WTC11 (cell line): Measurements from ENCODE around the gene DONSON. TPM values are rescaled to one million over a fixed set of nuclear protein-coding genes. Genes with fewer than 3 reads are reported as not detected.
A peak's percentile ranks its signal among the peaks of the same experiment; 100 is the strongest.

ENCODE experiments used
- ATAC-seq: fragments of 200-7000 bp; cut with Tn5 transposase; 2 replicates; pipeline ENCODE4 v1.10.0; 2021; ENCODE audit warnings: mild to moderate bottlenecking, moderate library complexity
- CTCF ChIA-PET: fragments of 300-600 bp; sonication (Branson Sonifier 250); formaldehyde crosslinking; loops from one replicate; lab custom pipeline; 2021; ENCODE audit warnings: antibody characterized with exemption; lab: Charles Lee
- POLR2A ChIA-PET: fragments of 350-600 bp; sonication (Branson Sonifier 250); formaldehyde crosslinking; loops from one replicate; lab custom pipeline; 2021; ENCODE audit warnings: antibody characterized with exemption; lab: Charles Lee
- DNase-seq: peaks from one replicate; pipeline ENCODE4 v3.0.0; 2021; ENCODE audit warnings: low spot score
- H3K27ac Mint-ChIP-seq: 2 replicates; pipeline ENCODE4 v1.8.0; 2021; ENCODE audit warnings: mixed read lengths
- H3K27me3 Mint-ChIP-seq: 2 replicates; pipeline ENCODE4 v1.8.0; 2021; ENCODE audit warnings: low read depth, mild to moderate bottlenecking, moderate library complexity, mixed read lengths
- H3K36me3 Mint-ChIP-seq: 2 replicates; pipeline ENCODE4 v1.8.0; 2021; ENCODE audit warnings: mixed read lengths
- H3K4me1 Mint-ChIP-seq: 2 replicates; pipeline ENCODE4 v1.8.0; 2022; ENCODE audit warnings: mixed read lengths
- H3K4me3 Mint-ChIP-seq: 2 replicates; pipeline ENCODE4 v1.8.0; 2021; ENCODE audit warnings: mild to moderate bottlenecking, moderate library complexity, mixed read lengths
- H3K9me3 Mint-ChIP-seq: 2 replicates; pipeline ENCODE4 v1.8.0; 2021; ENCODE audit warnings: mixed read lengths
- CDX4 ChIP-seq: fragments of 250-450 bp; sonication (Bioruptor Pico); IDR thresholded peaks from 2 replicates; pipeline ENCODE4 v1.9.0; 2021; ENCODE audit warnings: moderate library complexity, mild to moderate bottlenecking, inconsistent platforms, borderline replicate concordance
- ETV6 ChIP-seq: sonication (generic); formaldehyde crosslinking; IDR thresholded peaks from 2 replicates; pipeline ENCODE4 v1.8.1; 2022; ENCODE audit warnings: mild to moderate bottlenecking, missing genetic modification reagents
- FOXK1 ChIP-seq: sonication (generic); formaldehyde crosslinking; IDR thresholded peaks from 2 replicates; pipeline ENCODE4 v1.8.0; 2022; ENCODE audit warnings: mild to moderate bottlenecking, moderate library complexity, missing genetic modification reagents
- HMGXB4 ChIP-seq: sonication (generic); formaldehyde crosslinking; IDR thresholded peaks from 2 replicates; pipeline ENCODE4 v1.8.1; 2023; ENCODE audit warnings: mild to moderate bottlenecking, moderate library complexity, missing genetic modification reagents
- JAZF1 ChIP-seq: fragments of 250-450 bp; sonication (Bioruptor Pico); IDR thresholded peaks from 2 replicates; pipeline ENCODE4 v1.9.0; 2021; ENCODE audit warnings: moderate library complexity, mild to moderate bottlenecking, inconsistent platforms
- KAT7 ChIP-seq: sonication (generic); formaldehyde crosslinking; IDR thresholded peaks from 2 replicates; pipeline ENCODE4 v1.8.1; 2023; ENCODE audit warnings: missing genetic modification reagents, mild to moderate bottlenecking, borderline replicate concordance
- NR2C2 ChIP-seq: sonication (generic); formaldehyde crosslinking; IDR thresholded peaks from 2 replicates; pipeline ENCODE4 v1.8.0; 2022; ENCODE audit warnings: mild to moderate bottlenecking, missing genetic modification reagents
- NR3C1 ChIP-seq: sonication (generic); formaldehyde crosslinking; conservative IDR thresholded peaks from 2 replicates; pipeline ENCODE4 v1.8.1; 2023; ENCODE audit warnings: low read depth, mild to moderate bottlenecking, missing genetic modification reagents
- PRRX2 ChIP-seq: fragments of 250-450 bp; sonication (Bioruptor Pico); IDR thresholded peaks from 2 replicates; pipeline ENCODE4 v1.8.0; 2021; ENCODE audit warnings: mild to moderate bottlenecking
- ZNF138 ChIP-seq: sonication (generic); formaldehyde crosslinking; conservative IDR thresholded peaks from 2 replicates; pipeline ENCODE4 v1.8.1; 2022; ENCODE audit warnings: mild to moderate bottlenecking, moderate library complexity, missing genetic modification reagents
- ZNF219 ChIP-seq: sonication (generic); formaldehyde crosslinking; IDR thresholded peaks from 2 replicates; pipeline ENCODE4 v1.8.0; 2023; ENCODE audit warnings: missing genetic modification reagents, mild to moderate bottlenecking, borderline replicate concordance
- ZNF263 ChIP-seq: sonication (generic); formaldehyde crosslinking; IDR thresholded peaks from 2 replicates; pipeline ENCODE4 v1.8.1; 2022; ENCODE audit warnings: low read depth, mild to moderate bottlenecking, moderate library complexity, missing genetic modification reagents
- ZNF281 ChIP-seq: sonication (generic); formaldehyde crosslinking; IDR thresholded peaks from 2 replicates; pipeline ENCODE4 v1.8.0; 2023; ENCODE audit warnings: mild to moderate bottlenecking, missing genetic modification reagents
- ZNF396 ChIP-seq: fragments of 250-450 bp; sonication (Bioruptor Pico); IDR thresholded peaks from 2 replicates; pipeline ENCODE4 v1.8.0; 2021; ENCODE audit warnings: mild to moderate bottlenecking, moderate library complexity, borderline replicate concordance
- ZNF423 ChIP-seq: fragments of 250-450 bp; sonication (Bioruptor Pico); IDR thresholded peaks from 2 replicates; pipeline ENCODE4 v2.1.2; 2022; ENCODE audit warnings: mild to moderate bottlenecking, moderate library complexity
- total RNA-seq: library from RNA; stranded (reverse); gene quantifications from 3 replicates; pipeline ENCODE4 v1.2.3, GENCODE V29; 2021
- TF ChIP-seq, protein P1 (sequence below): fragments of 250-450 bp; sonication (Bioruptor Pico); IDR thresholded peaks from 2 replicates; pipeline ENCODE4 v1.8.0; 2021; ENCODE audit warnings: mild to moderate bottlenecking
- TF ChIP-seq, protein P2 (sequence below): sonication (generic); formaldehyde crosslinking; IDR thresholded peaks from 2 replicates; pipeline ENCODE4 v1.8.1; 2022; ENCODE audit warnings: low read depth, missing genetic modification reagents, borderline replicate concordance
- TF ChIP-seq, protein P3 (sequence below): sonication (generic); formaldehyde crosslinking; IDR thresholded peaks from 2 replicates; pipeline ENCODE4 v1.8.0; 2022; ENCODE audit warnings: mild to moderate bottlenecking, missing genetic modification reagents

DONSON gene
- total RNA-seq, 1 experiment from 2014 or later, result 32.2 TPM

- DNase-seq (no peak), ATAC-seq (no peak)
- H3K9me3 Mint-ChIP-seq, result no peaks in the 10 kb centered on the region
- H3K27me3 Mint-ChIP-seq, result no peaks in the 10 kb centered on the region
- POLR2A ChIA-PET, result no interaction called here
- no peaks in the 10 kb centered on the region for H3K4me1 Mint-ChIP-seq
- H3K4me3 Mint-ChIP-seq, result no peak overlapping the region
- CTCF ChIA-PET, result no interaction called here
- peak overlapping the region; percentile 51; the same call in 1 of the 2 replicates for H3K27ac Mint-ChIP-seq
- TF ChIP-seq ZNF423 (CRISPR knock-in tag) (no peak), HMGXB4 (no peak), FOXK1 (CRISPR knock-in tag) (no peak), ZNF396 (CRISPR knock-in tag) (no peak), NR3C1 (no peak), KAT7 (CRISPR knock-in tag) (no peak), ZNF263 (CRISPR knock-in tag) (no peak)
- TF ChIP-seq, protein P1, sequence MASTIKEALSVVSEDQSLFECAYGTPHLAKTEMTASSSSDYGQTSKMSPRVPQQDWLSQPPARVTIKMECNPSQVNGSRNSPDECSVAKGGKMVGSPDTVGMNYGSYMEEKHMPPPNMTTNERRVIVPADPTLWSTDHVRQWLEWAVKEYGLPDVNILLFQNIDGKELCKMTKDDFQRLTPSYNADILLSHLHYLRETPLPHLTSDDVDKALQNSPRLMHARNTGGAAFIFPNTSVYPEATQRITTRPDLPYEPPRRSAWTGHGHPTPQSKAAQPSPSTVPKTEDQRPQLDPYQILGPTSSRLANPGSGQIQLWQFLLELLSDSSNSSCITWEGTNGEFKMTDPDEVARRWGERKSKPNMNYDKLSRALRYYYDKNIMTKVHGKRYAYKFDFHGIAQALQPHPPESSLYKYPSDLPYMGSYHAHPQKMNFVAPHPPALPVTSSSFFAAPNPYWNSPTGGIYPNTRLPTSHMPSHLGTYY (CRISPR knock-in tag), result no peak
- TF ChIP-seq, protein P2, sequence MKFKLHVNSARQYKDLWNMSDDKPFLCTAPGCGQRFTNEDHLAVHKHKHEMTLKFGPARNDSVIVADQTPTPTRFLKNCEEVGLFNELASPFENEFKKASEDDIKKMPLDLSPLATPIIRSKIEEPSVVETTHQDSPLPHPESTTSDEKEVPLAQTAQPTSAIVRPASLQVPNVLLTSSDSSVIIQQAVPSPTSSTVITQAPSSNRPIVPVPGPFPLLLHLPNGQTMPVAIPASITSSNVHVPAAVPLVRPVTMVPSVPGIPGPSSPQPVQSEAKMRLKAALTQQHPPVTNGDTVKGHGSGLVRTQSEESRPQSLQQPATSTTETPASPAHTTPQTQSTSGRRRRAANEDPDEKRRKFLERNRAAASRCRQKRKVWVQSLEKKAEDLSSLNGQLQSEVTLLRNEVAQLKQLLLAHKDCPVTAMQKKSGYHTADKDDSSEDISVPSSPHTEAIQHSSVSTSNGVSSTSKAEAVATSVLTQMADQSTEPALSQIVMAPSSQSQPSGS (CRISPR knock-in tag), result no peak
- peaks cover 55% of the 10 kb centered on the region for H3K36me3 Mint-ChIP-seq
These were observed 27.1 kb downstream of the DONSON start for GRCh38 chr21:33561373-33561772.

- Mint-ChIP-seq H3K27ac (peak overlapping the region; percentile 51; the same call in 1 of the 2 replicates), H3K4me1 (no peaks in the 10 kb centered on the region)
- POLR2A ChIA-PET, result no interaction called here
- TF ChIP-seq CDX4 (CRISPR knock-in tag), result no peak
- TF ChIP-seq, protein P3, sequence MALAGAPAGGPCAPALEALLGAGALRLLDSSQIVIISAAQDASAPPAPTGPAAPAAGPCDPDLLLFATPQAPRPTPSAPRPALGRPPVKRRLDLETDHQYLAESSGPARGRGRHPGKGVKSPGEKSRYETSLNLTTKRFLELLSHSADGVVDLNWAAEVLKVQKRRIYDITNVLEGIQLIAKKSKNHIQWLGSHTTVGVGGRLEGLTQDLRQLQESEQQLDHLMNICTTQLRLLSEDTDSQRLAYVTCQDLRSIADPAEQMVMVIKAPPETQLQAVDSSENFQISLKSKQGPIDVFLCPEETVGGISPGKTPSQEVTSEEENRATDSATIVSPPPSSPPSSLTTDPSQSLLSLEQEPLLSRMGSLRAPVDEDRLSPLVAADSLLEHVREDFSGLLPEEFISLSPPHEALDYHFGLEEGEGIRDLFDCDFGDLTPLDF (CRISPR knock-in tag), result no peak
- no peak for TF ChIP-seq JAZF1 (CRISPR knock-in tag)
- TF ChIP-seq ZNF219 (CRISPR knock-in tag), result no peak
- no peak for TF ChIP-seq ZNF281 (CRISPR knock-in tag)
- TF ChIP-seq NR2C2 (CRISPR knock-in tag), result no peak
- TF ChIP-seq ETV6 (CRISPR knock-in tag), result no peak
- TF ChIP-seq PRRX2, result no peak
- no peak for TF ChIP-seq ZNF138 (CRISPR knock-in tag)
- TF ChIP-seq, all 79 proteins: peak for 0
- ATAC-seq (no peak), DNase-seq (no peak)
- CTCF ChIA-PET, result no interaction called here
- peaks cover 59% of the 10 kb centered on the region for H3K36me3 Mint-ChIP-seq
- no peaks in the 10 kb centered on the region for H3K9me3 Mint-ChIP-seq
- H3K4me3 Mint-ChIP-seq, result no peak overlapping the region
- no peaks in the 10 kb centered on the region for H3K27me3 Mint-ChIP-seq
These were observed 27.5 kb downstream of the DONSON start for GRCh38 chr21:33560965-33561364.
